ENCODE measurements around the gene TOB2.

DNA sequence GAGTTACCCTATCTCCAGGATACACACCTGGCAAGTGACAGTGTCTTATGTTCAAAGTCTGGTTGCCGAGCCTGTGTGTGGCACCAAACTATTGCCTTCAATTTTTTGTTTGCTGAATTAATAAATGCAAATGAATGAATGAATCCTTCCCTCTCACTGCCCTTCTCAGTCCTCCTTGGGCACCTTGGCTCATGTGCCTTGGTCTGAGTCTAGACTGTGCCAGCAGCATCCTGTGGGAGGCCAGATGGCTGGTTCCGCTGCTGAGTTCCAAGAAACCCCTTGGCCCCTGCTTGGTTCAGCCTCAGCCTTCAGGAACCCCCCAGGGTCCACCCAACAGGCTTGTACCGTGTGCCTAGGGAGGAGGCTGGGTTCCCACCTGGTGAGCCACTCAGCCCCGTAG lies 31.0 kb downstream of the TOB2 start:
- TF ChIP-seq RBM22 (IDR thresholded peaks at IDR 0.05; ENCODE audit: low read depth, low read length, poor library complexity, severe bottlenecking) (no peak), ZBTB43 (CRISPR knock-in tag; IDR thresholded peaks at IDR 0.05) (no peak), FOXK2 (conservative IDR thresholded peaks at IDR 0.05 in 1 of 2, IDR thresholded peaks at IDR 0.05 in 1 of 2; ENCODE audit: low read depth in 2 of 2) (no peak), SMC3 (conservative IDR thresholded peaks at IDR 0.05; ENCODE audit: insufficient read depth, low read depth, low read length) (no peak), CTCF (IDR thresholded peaks at IDR 0.05 in 2 of 3, conservative IDR thresholded peaks at IDR 0.05 in 1 of 3; ENCODE audit: insufficient read depth in 2 of 3, low read depth in 1 of 3, low read length in 3 of 3) (no peak), ATF2 (CRISPR knock-in tag; IDR thresholded peaks at IDR 0.05) (no peak), STAG1 (CRISPR knock-in tag; IDR thresholded peaks at IDR 0.05; ENCODE audit: borderline replicate concordance) (no peak), ZBTB33 (CRISPR knock-in tag; IDR thresholded peaks at IDR 0.05) (no peak), SREBF1 (IDR thresholded peaks at IDR 0.05; ENCODE audit: borderline replicate concordance, low read depth, low read length) (no peak), SMAD2 (IDR thresholded peaks at IDR 0.05; ENCODE audit: low read depth, low read length) (no peak), EZH2 (IDR thresholded peaks at IDR 0.05; ENCODE audit: borderline replicate concordance, low read depth, low read length) (no peak), TEAD4 (IDR thresholded peaks at IDR 0.05; ENCODE audit: low read length) (no peak), TEAD4 (CRISPR knock-in tag; IDR thresholded peaks at IDR 0.05; ENCODE audit: borderline replicate concordance) (no peak), SRF (CRISPR knock-in tag; IDR thresholded peaks at IDR 0.05) (no peak)
- TF ChIP-seq, protein P1, sequence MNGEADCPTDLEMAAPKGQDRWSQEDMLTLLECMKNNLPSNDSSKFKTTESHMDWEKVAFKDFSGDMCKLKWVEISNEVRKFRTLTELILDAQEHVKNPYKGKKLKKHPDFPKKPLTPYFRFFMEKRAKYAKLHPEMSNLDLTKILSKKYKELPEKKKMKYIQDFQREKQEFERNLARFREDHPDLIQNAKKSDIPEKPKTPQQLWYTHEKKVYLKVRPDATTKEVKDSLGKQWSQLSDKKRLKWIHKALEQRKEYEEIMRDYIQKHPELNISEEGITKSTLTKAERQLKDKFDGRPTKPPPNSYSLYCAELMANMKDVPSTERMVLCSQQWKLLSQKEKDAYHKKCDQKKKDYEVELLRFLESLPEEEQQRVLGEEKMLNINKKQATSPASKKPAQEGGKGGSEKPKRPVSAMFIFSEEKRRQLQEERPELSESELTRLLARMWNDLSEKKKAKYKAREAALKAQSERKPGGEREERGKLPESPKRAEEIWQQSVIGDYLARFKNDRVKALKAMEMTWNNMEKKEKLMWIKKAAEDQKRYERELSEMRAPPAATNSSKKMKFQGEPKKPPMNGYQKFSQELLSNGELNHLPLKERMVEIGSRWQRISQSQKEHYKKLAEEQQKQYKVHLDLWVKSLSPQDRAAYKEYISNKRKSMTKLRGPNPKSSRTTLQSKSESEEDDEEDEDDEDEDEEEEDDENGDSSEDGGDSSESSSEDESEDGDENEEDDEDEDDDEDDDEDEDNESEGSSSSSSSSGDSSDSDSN (IDR thresholded peaks at IDR 0.05; ENCODE audit: borderline replicate concordance in 1 of 2, low read depth in 2 of 2, low read length in 2 of 2): no peak

All from K562 (cell line).